A549 (cell line): ENCODE data around the gene ABCF2. TPM values are rescaled to one million over a fixed set of nuclear protein-coding genes. Genes with fewer than 3 reads are reported as not detected.

Source experiments
- ATAC-seq, 2 experiments: fragments of 200-7000 bp in 1 of 2; fragments of >200 bp in 1 of 2; cut with Nextera tagmentation in 1 of 2; cut with Tn5 transposase in 1 of 2; 3 replicates each; pipeline versions ENCODE4 v1.8.0 to v1.9.1; 2018 to 2020; ENCODE audit warnings: mild to moderate bottlenecking in 1 of 2, moderate library complexity in 1 of 2
- CTCF ChIA-PET: fragments of 300-600 bp; sonication (Branson Sonifier 250); formaldehyde crosslinking; extraction: SDS; loops from one replicate; lab custom pipeline; 2021; ENCODE audit warnings: antibody characterized with exemption, inconsistent platforms; lab: Yijun Ruan, JAX
- POLR2A ChIA-PET: fragments of 350-600 bp; formaldehyde crosslinking; extraction: SDS; loops from one replicate; lab custom pipeline; 2021; ENCODE audit warnings: antibody characterized with exemption, inconsistent platforms; lab: Yijun Ruan, JAX
- DNase-seq, 2 experiments: peaks; one replicate each; pipeline versions ENCODE4 v3.0.0 to v3.0.0-alpha.2; 2011 to 2016; ENCODE audit warnings: low read depth in 1 of 2, low spot score in 1 of 2
- FAIRE-seq: peaks from 2 replicates; lab custom pipeline; 2011; peaks lifted over from hg19 to GRCh38; lab: Jason Lieb, UNC
- H3K27ac ChIP-seq, 2 experiments: fragments of >200 bp; sonication (Bioruptor Twin); formaldehyde crosslinking; 3 replicates each; pipeline ENCODE4 v1.5.1; 2016 to 2017
- H3K4me1 ChIP-seq: fragments of >200 bp; sonication (Bioruptor Twin); formaldehyde crosslinking; 3 replicates; pipeline ENCODE4 v1.6.1; 2016
- H3K4me2 ChIP-seq: fragments of >200 bp; sonication (Bioruptor Twin); formaldehyde crosslinking; 3 replicates; pipeline ENCODE4 v1.6.1; 2016
- H3K4me3 ChIP-seq: fragments of >200 bp; sonication (Bioruptor Twin); formaldehyde crosslinking; 3 replicates; pipeline ENCODE4 v1.5.1; 2016
- H3K9me3 ChIP-seq: fragments of >200 bp; sonication (Bioruptor Twin); formaldehyde crosslinking; 3 replicates; pipeline ENCODE4 v1.6.1; 2016
- CHD4 ChIP-seq: fragments of 200-600 bp; sonication (generic); IDR thresholded peaks from 2 replicates; pipeline ENCODE4 v1.6.1; 2016; ENCODE audit warnings: antibody characterized with exemption, mild to moderate bottlenecking, borderline replicate concordance
- EHF ChIP-seq: fragments of 250-450 bp; sonication (Bioruptor Pico); IDR thresholded peaks from 2 replicates; pipeline ENCODE4 v1.5.0; 2020; ENCODE audit warnings: mild to moderate bottlenecking
- EHMT2 ChIP-seq: fragments of 200-600 bp; sonication (generic); IDR thresholded peaks from 2 replicates; pipeline ENCODE4 v1.6.1; 2016; ENCODE audit warnings: antibody characterized with exemption, low read depth, mild to moderate bottlenecking, moderate library complexity
- FOSB ChIP-seq: fragments of 250-450 bp; sonication (Bioruptor Pico); IDR thresholded peaks from 2 replicates; pipeline ENCODE4 v1.5.0; 2020; ENCODE audit warnings: mild to moderate bottlenecking, moderate library complexity
- FOXS1 ChIP-seq: fragments of 250-450 bp; sonication (Bioruptor Pico); IDR thresholded peaks from 2 replicates; pipeline ENCODE4 v1.5.0; 2020; ENCODE audit warnings: mild to moderate bottlenecking, moderate library complexity
- HOXA7 ChIP-seq: fragments of 250-450 bp; sonication (Bioruptor Pico); IDR thresholded peaks from 2 replicates; pipeline ENCODE4 v1.5.0; 2020; ENCODE audit warnings: mild to moderate bottlenecking, moderate library complexity
- HOXB13 ChIP-seq: fragments of 250-450 bp; sonication (Bioruptor Pico); IDR thresholded peaks from 2 replicates; pipeline ENCODE4 v1.5.0; 2020; ENCODE audit warnings: low read depth, mild to moderate bottlenecking, moderate library complexity
- JUNB ChIP-seq: fragments of >200 bp; sonication (Bioruptor Twin); formaldehyde crosslinking; IDR thresholded peaks from 2 replicates; pipeline ENCODE4 v1.6.1; 2016
- KDM1A ChIP-seq: fragments of 200-600 bp; sonication (generic); IDR thresholded peaks from 2 replicates; pipeline ENCODE4 v1.6.1; 2016; ENCODE audit warnings: low read depth, mild to moderate bottlenecking
- NFE2L2 ChIP-seq: fragments of 150-350 bp; conservative IDR thresholded peaks from 2 replicates; pipeline ENCODE4 v1.6.1; 2014; ENCODE audit warnings: low read length
- NR3C1 ChIP-seq: fragments of >200 bp; sonication (Bioruptor Twin); formaldehyde crosslinking; IDR thresholded peaks from 3 replicates; pipeline ENCODE4 v1.6.1; 2017
- PHF8 ChIP-seq: fragments of 200-600 bp; sonication (generic); IDR thresholded peaks from 2 replicates; pipeline ENCODE4 v1.6.1; 2016; ENCODE audit warnings: low read depth, mild to moderate bottlenecking, antibody characterized with exemption, moderate library complexity, borderline replicate concordance
- POLR2A ChIP-seq: IDR thresholded peaks from 2 replicates; pipeline ENCODE4 v1.6.1; 2012; ENCODE audit warnings: mild to moderate bottlenecking, low read length
- RAD21 ChIP-seq, 2 experiments: fragments of >200 bp in 1 of 2; sonication (Bioruptor Twin) in 1 of 2; formaldehyde crosslinking in 1 of 2; IDR thresholded peaks in 1 of 2; conservative IDR thresholded peaks in 1 of 2; 2 replicates in 1 of 2; 3 replicates in 1 of 2; pipeline ENCODE4 v1.6.1; 2012 to 2018; ENCODE audit warnings: inconsistent platforms in 1 of 2
- SREBF2 ChIP-seq: fragments of 450-650 bp; IDR thresholded peaks from 2 replicates; pipeline ENCODE4 v1.6.1; 2014; ENCODE audit warnings: mild to moderate bottlenecking, moderate library complexity
- TP53 ChIP-seq: fragments of 250-450 bp; sonication (Bioruptor Pico); IDR thresholded peaks from 2 replicates; pipeline ENCODE4 v1.5.0; 2021; ENCODE audit warnings: mild to moderate bottlenecking, moderate library complexity
- ZFP36 ChIP-seq: fragments of 450-650 bp; IDR thresholded peaks from 2 replicates; pipeline ENCODE4 v1.6.1; 2014; ENCODE audit warnings: borderline replicate concordance; ENCODE audit not compliant: partially characterized antibody
- WGBS: methylation state at CpG from one replicate; pipeline ENCODE4 v1.1.6; 2017; ENCODE audit errors: missing lambda C conversion rate; 5-methylcytosine and 5-hydroxymethylcytosine counted together
- polyA plus RNA-seq, 4 experiments: library from polyadenylated mRNA; depleted of rRNA in 3 of 4; stranded (reverse); fragments of >200 nt; fragmentation: RNase III in 1 of 4; extraction: RNeasy Plus Mini Kit Qiagen cat#74134 plus additional on column Dnase treatment in 1 of 4; gene quantifications; 2 replicates in 3 of 4; 3 replicates in 1 of 4; pipeline ENCODE4 v1.2.3, GENCODE V29; 2011 to 2017
- TF ChIP-seq, protein P1 (sequence below): fragments of 450-650 bp; IDR thresholded peaks from 2 replicates; pipeline ENCODE4 v1.6.1; 2014; ENCODE audit warnings: antibody characterized with exemption
- TF ChIP-seq, protein P2 (sequence below): fragments of >200 bp; sonication (Bioruptor Twin); formaldehyde crosslinking; IDR thresholded peaks from 3 replicates; pipeline ENCODE4 v1.5.1; 2016
- TF ChIP-seq, protein P3 (sequence below): IDR thresholded peaks from 2 replicates; pipeline ENCODE4 v1.6.1; 2012
- TF ChIP-seq, protein P4 (sequence below): fragments of 250-450 bp; sonication (Bioruptor Pico); IDR thresholded peaks from 2 replicates; pipeline ENCODE4 v1.5.0; 2021; ENCODE audit warnings: mild to moderate bottlenecking, moderate library complexity, borderline replicate concordance

ABCF2 gene
- polyA plus RNA-seq, 2 of the 4 experiments (the other 2 are of a cell fraction) = 47.8 to 70.9 TPM

DNA sequence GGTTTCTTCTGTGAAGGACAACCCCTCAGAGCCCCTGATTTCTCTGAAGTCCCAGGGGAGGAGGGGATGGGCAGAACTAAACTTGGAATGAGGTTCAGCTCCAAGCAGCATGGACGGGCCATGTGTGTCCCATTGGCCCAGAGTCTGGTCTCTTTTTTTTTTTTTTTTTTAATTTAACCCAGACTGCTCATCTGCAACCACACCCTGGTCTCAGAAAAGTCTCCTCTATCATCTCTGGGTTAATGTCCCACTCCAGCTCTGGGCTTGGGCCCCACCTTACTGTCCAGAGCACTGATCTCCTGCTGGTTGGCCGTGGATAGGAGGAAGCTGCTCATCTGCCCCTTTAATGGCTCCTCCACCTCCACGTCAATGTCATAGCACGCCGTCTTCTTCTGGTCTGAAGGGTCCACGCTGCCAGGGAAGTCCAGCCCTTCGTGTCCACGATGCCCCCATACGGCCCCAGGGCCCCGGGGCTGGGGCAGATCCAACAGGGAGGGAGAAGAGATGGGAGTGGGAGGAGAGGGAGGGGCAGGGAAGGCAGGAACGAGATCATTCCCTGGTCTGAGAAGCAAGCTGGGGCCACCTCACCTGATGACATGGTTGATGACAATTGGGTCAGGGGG is 12.9 kb upstream of the ABCF2 start (continued):
- TF ChIP-seq EHF = no peak

DNA sequence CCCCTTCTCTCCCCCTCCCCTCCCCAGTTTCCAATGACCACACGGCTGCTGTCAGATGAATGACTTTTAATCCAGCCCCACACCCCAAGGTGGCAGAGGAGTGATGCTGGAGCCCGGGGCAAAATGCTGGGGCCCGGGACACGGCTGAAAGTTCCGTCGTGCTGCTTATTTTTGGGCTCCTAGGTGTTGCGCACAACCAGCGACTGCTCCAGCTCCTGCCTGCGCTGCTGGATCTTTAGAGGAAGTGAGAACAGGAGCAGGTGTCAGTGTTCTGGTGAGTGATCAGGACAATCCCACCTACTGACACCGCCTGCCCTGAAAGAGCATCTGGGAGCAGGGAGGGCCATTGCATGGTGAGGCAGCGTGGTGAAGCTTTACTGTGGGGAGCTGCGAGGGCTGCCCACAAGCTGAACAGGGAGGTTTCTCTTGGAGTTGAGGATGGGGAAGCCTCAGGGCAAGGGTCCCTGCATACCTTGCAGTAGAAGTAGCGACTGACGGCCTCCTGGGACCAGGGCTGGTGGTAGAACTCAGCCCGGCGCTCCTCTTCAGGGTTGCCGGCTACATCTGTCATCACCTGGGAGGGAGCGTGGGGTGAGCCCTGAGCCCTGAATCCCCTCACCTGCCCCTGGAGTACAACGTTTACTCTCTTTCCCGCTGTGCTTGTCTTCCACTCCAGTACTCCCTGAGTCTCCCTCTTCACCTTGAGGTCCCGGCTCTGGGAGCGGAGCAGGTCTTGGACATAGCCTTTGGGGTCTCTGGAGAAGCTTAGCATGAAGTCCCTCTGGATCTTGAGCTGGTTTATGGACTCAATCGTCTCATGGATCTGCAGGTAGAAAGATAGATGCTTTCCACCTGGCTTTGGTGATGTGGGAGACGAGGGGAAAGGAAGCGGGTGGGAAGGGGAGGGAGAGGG is 12.2 kb upstream of the ABCF2 start:
- WGBS = 93% methylated on average over 25 of the region's 25 CpGs
- FAIRE-seq (no peak), DNase-seq (no peak), ATAC-seq (no peak)
- Histone ChIP-seq H3K4me2 (no peak overlapping the region), H3K4me3 (no peak overlapping the region), H3K9me3 (no peaks in the 10 kb centered on the region), H3K4me1 (peaks cover 13% of the 10 kb centered on the region; the same call in 1 of the 3 replicates), H3K27ac (no peak overlapping the region)
- ChIA-PET POLR2A (interaction anchor here (1.2 kb wide), 1 partner anchor 12 kb away, joined by 8 read pairs; the partner anchor contains the start of gene ABCF2), CTCF (interaction anchor here (0.6 to 2.1 kb wide), 3 partner anchors 12 to 130 kb away, joined by 3 to 8 read pairs (median 3); partner anchors contain the start of gene ABCF2)
- TF ChIP-seq HOXB13 (CRISPR knock-in tag) (no peak), ZFP36 (no peak), POLR2A (no peak), KDM1A (no peak), FOSB (CRISPR knock-in tag) (no peak), PHF8 (no peak), TP53 (CRISPR knock-in tag) (no peak), NR3C1 (no peak), JUNB (no peak), EHMT2 (no peak), NFE2L2 (no peak), HOXA7 (CRISPR knock-in tag) (no peak), SREBF2 (no peak), FOXS1 (CRISPR knock-in tag) (no peak), CHD4 (no peak), RAD21 (conservative IDR thresholded peaks at IDR 0.05 in 1 of 2, IDR thresholded peaks at IDR 0.05 in 1 of 2) (no peak)
- TF ChIP-seq, protein P1, sequence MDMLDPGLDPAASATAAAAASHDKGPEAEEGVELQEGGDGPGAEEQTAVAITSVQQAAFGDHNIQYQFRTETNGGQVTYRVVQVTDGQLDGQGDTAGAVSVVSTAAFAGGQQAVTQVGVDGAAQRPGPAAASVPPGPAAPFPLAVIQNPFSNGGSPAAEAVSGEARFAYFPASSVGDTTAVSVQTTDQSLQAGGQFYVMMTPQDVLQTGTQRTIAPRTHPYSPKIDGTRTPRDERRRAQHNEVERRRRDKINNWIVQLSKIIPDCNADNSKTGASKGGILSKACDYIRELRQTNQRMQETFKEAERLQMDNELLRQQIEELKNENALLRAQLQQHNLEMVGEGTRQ = no peak
- TF ChIP-seq, protein P2, sequence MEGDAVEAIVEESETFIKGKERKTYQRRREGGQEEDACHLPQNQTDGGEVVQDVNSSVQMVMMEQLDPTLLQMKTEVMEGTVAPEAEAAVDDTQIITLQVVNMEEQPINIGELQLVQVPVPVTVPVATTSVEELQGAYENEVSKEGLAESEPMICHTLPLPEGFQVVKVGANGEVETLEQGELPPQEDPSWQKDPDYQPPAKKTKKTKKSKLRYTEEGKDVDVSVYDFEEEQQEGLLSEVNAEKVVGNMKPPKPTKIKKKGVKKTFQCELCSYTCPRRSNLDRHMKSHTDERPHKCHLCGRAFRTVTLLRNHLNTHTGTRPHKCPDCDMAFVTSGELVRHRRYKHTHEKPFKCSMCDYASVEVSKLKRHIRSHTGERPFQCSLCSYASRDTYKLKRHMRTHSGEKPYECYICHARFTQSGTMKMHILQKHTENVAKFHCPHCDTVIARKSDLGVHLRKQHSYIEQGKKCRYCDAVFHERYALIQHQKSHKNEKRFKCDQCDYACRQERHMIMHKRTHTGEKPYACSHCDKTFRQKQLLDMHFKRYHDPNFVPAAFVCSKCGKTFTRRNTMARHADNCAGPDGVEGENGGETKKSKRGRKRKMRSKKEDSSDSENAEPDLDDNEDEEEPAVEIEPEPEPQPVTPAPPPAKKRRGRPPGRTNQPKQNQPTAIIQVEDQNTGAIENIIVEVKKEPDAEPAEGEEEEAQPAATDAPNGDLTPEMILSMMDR = no peak
- TF ChIP-seq, protein P3, sequence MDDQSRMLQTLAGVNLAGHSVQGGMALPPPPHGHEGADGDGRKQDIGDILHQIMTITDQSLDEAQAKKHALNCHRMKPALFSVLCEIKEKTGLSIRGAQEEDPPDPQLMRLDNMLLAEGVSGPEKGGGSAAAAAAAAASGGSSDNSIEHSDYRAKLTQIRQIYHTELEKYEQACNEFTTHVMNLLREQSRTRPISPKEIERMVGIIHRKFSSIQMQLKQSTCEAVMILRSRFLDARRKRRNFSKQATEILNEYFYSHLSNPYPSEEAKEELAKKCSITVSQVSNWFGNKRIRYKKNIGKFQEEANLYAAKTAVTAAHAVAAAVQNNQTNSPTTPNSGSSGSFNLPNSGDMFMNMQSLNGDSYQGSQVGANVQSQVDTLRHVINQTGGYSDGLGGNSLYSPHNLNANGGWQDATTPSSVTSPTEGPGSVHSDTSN = no peak
- TF ChIP-seq, protein P4, sequence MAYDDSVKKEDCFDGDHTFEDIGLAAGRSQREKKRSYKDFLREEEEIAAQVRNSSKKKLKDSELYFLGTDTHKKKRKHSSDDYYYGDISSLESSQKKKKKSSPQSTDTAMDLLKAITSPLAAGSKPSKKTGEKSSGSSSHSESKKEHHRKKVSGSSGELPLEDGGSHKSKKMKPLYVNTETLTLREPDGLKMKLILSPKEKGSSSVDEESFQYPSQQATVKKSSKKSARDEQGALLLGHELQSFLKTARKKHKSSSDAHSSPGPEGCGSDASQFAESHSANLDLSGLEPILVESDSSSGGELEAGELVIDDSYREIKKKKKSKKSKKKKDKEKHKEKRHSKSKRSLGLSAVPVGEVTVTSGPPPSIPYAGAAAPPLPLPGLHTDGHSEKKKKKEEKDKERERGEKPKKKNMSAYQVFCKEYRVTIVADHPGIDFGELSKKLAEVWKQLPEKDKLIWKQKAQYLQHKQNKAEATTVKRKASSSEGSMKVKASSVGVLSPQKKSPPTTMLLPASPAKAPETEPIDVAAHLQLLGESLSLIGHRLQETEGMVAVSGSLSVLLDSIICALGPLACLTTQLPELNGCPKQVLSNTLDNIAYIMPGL (CRISPR knock-in tag) = no peak
